Urinary bladder (tissue), 4 donors: ENCODE measurements around the gene MKI67. TPM values are rescaled to one million over a fixed set of nuclear protein-coding genes. Genes with fewer than 3 reads are reported as not detected.

Source experiments
- DNase-seq: peaks from one replicate; pipeline ENCODE4 v3.0.0-alpha.2; 2015; ENCODE audit errors: extremely low spot score
- H3K27ac ChIP-seq: one replicate; pipeline ENCODE4 v1.5.1; 2013; ENCODE audit warnings: low read depth, mild to moderate bottlenecking, moderate library complexity
- H3K36me3 ChIP-seq: one replicate; pipeline ENCODE4 v1.6.1; 2013; ENCODE audit warnings: mild to moderate bottlenecking, moderate library complexity; ENCODE audit not compliant: insufficient read depth
- H3K4me1 ChIP-seq: one replicate; pipeline ENCODE4 v1.6.1; 2013; ENCODE audit warnings: mild to moderate bottlenecking, moderate library complexity; ENCODE audit not compliant: insufficient read depth
- H3K4me3 ChIP-seq: one replicate; pipeline ENCODE4 v1.5.1; 2013; ENCODE audit warnings: low read depth, low read length
- WGBS: extraction: QIAGEN DNeasy Blood & Tissue Kit; methylation state at CpG from one replicate; pipeline ENCODE4 v1.1.7; 2013; 5-methylcytosine and 5-hydroxymethylcytosine counted together
- polyA plus RNA-seq: library from polyadenylated mRNA; stranded (reverse); fragments of 200-250 nt; gene quantifications from one replicate; pipeline ENCODE4 v1.2.3, GENCODE V29; 2013
- total RNA-seq: library from RNA; depleted of rRNA; stranded (reverse); fragments of >200 nt; gene quantifications from one replicate; pipeline ENCODE4 v1.2.3, GENCODE V29; 2014
- donor health status: healthy with polysubstance abuse.
- donor health status: healthy.

MKI67 gene
- total and polyA plus RNA-seq, 2 donors, result 0.42 to 17.8 TPM

GRCh38 chr10:128078136-128078969 lies 47.9 kb downstream of the MKI67 start:
- 61% methylated on average over 17 of the region's 17 CpGs for WGBS
- no peak overlapping the region for H3K4me3 ChIP-seq
- H3K27ac ChIP-seq, result no peak overlapping the region
- H3K36me3 ChIP-seq, result no peaks in the 10 kb centered on the region
- no peak for DNase-seq
- no peaks in the 10 kb centered on the region for H3K4me1 ChIP-seq

GRCh38 chr10:128077155-128077875 lies 48.9 kb downstream of the MKI67 start:
- H3K36me3 ChIP-seq, result no peaks in the 10 kb centered on the region
- no peak for DNase-seq
- 81% methylated on average over 21 of the region's 21 CpGs for WGBS

GRCh38 chr10:128074589-128074988 lies 51.6 kb downstream of the MKI67 start:
- WGBS, result 88% methylated on average over 5 of the region's 5 CpGs
- Histone ChIP-seq H3K4me3 (no peak overlapping the region), H3K4me1 (no peaks in the 10 kb centered on the region), H3K27ac (no peak overlapping the region), H3K36me3 (no peaks in the 10 kb centered on the region)
- DNase-seq, result no peak

More at GRCh38 chr10:128077155-128077875, 48.9 kb downstream of the MKI67 start:
- H3K4me1 ChIP-seq, result no peaks in the 10 kb centered on the region
- H3K27ac ChIP-seq, result no peak overlapping the region
- no peak overlapping the region for H3K4me3 ChIP-seq

GRCh38 chr10:128073890-128074289 lies 52.3 kb downstream of the MKI67 start:
- Histone ChIP-seq H3K27ac (no peak overlapping the region), H3K4me3 (no peak overlapping the region), H3K36me3 (no peaks in the 10 kb centered on the region), H3K4me1 (no peaks in the 10 kb centered on the region)
- 72% methylated on average over 2 of the region's 2 CpGs for WGBS
- no peak for DNase-seq

GRCh38 chr10:128072941-128073645 lies 53.1 kb downstream of the MKI67 start:
- H3K36me3 ChIP-seq, result no peaks in the 10 kb centered on the region
- DNase-seq, result no peak

GRCh38 chr10:128072046-128072445 lies 54.2 kb downstream of the MKI67 start:
- WGBS, result 63% methylated on average over 6 of the region's 6 CpGs
- Histone ChIP-seq H3K27ac (no peak overlapping the region), H3K4me3 (no peak overlapping the region), H3K36me3 (no peaks in the 10 kb centered on the region), H3K4me1 (no peaks in the 10 kb centered on the region)
- DNase-seq, result no peak

More at GRCh38 chr10:128072941-128073645, 53.1 kb downstream of the MKI67 start:
- no peak overlapping the region for H3K4me3 ChIP-seq
- no peaks in the 10 kb centered on the region for H3K4me1 ChIP-seq
- no peak overlapping the region for H3K27ac ChIP-seq
- 84% methylated on average over 14 of the region's 14 CpGs for WGBS

GRCh38 chr10:128071417-128071782 lies 54.8 kb downstream of the MKI67 start:
- no peak overlapping the region for H3K4me3 ChIP-seq
- H3K27ac ChIP-seq, result no peak overlapping the region
- peaks cover 3% of the 10 kb centered on the region for H3K36me3 ChIP-seq
- H3K4me1 ChIP-seq, result no peaks in the 10 kb centered on the region
- 54% methylated on average over 9 of the region's 9 CpGs for WGBS
- DNase-seq, result no peak

- no peaks in the 10 kb centered on the region for H3K4me1 ChIP-seq
- no peak overlapping the region for H3K4me3 ChIP-seq
- no peak overlapping the region for H3K27ac ChIP-seq
- DNase-seq, result no peak
- 80% methylated on average over 17 of the region's 17 CpGs for WGBS
- H3K36me3 ChIP-seq, result peaks cover 3% of the 10 kb centered on the region
Measured at GRCh38 chr10:128070721-128071416, 55.4 kb downstream of the MKI67 start.

GRCh38 chr10:128070161-128070560 lies 56.1 kb downstream of the MKI67 start:
- Histone ChIP-seq H3K4me3 (no peak overlapping the region), H3K36me3 (peaks cover 3% of the 10 kb centered on the region), H3K27ac (no peak overlapping the region), H3K4me1 (no peaks in the 10 kb centered on the region)
- no peak for DNase-seq
- 90% methylated on average over 10 of the region's 10 CpGs for WGBS

GRCh38 chr10:128069351-128070051 lies 56.7 kb downstream of the MKI67 start:
- Histone ChIP-seq H3K4me1 (peaks cover 2% of the 10 kb centered on the region), H3K36me3 (peaks cover 3% of the 10 kb centered on the region), H3K4me3 (no peak overlapping the region), H3K27ac (no peak overlapping the region)
- DNase-seq, result no peak
- 40% methylated on average over 28 of the region's 28 CpGs for WGBS

GRCh38 chr10:128068398-128069285 lies 57.6 kb downstream of the MKI67 start:
- 92% methylated on average over 19 of the region's 19 CpGs for WGBS
- no peak for DNase-seq
- H3K4me3 ChIP-seq, result no peak overlapping the region
- no peak overlapping the region for H3K27ac ChIP-seq
- peaks cover 2% of the 10 kb centered on the region for H3K4me1 ChIP-seq
- H3K36me3 ChIP-seq, result peaks cover 3% of the 10 kb centered on the region
